Measurements from ENCODE around the gene TSSK2. TPM values are rescaled to one million over a fixed set of nuclear protein-coding genes. Genes with fewer than 3 reads are reported as not detected.

Gene TSSK2
- total and polyA plus RNA-seq, 2 donors (not counting 3 experiments of a cell fraction or from before 2014, with no cell fraction given) = not detected

DNA sequence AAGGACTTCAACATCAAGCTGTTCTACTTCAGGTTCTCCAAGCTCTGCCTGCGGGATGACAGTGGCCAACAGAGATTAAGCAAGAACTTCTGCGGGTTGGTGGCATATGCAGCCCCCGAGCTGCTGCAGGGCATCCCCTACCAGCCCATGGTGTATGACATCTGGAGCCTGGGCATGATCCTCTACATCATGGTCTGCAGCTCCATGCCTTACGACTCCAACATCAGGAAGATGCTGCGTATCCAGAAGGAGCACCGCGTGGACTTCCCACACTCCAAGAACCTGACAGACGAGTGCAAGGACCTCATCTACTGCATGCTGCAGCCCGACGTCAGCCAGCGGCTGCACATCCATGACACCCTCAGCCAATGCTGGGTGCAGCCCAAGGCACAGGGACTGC, 6.1 kb upstream of the TSSK2 start:
- dilution Hi-C loops (cut with MboI; ENCODE audit: extremely low pct_ligation_motif_present, low sequenced_read_pairs) = no loop called here
- no peak overlapping the region for H3K4me2 ChIP-seq (ENCODE audit: insufficient read depth, low read length)
- no peak overlapping the region for H3K9ac ChIP-seq (replicated peaks; ENCODE audit: extremely low read depth, insufficient read depth, low read length)
- H2AFZ ChIP-seq (ENCODE audit: low read depth, low read length) = no peak overlapping the region
- peaks cover 7% of the 10 kb centered on the region for H4K20me1 ChIP-seq (replicated peaks; ENCODE audit: control insufficient read depth, extremely low read depth, insufficient read depth, low read length)
- no peaks in the 10 kb centered on the region for H3K9me1 ChIP-seq (replicated peaks; ENCODE audit: control insufficient read depth, extremely low read depth, insufficient read depth, low read length)
- no peaks in the 10 kb centered on the region for H3K27me3 ChIP-seq (ENCODE audit: control insufficient read depth in 2 of 2, insufficient read depth in 2 of 2, low read length in 2 of 2)
- BruUV-seq (replicated peaks) = no TSS peak
- no peak overlapping the region for H3K27ac ChIP-seq (ENCODE audit: insufficient read depth, low read depth, low read length)
- ChIA-PET CTCF (interaction anchor here (0.6 kb wide), 1 partner anchor 1892 kb away, joined by 3 read pairs; no protein-coding TSS in a partner anchor), POLR2A (no interaction called here)
- TF ChIP-seq POLR2A (IDR thresholded peaks at IDR 0.05; ENCODE audit: low read depth, low read length) (no peak), POLR2AphosphoS5 (IDR thresholded peaks at IDR 0.05; ENCODE audit: insufficient read depth, low read depth, low read length) (no peak), GATA2 (IDR thresholded peaks at IDR 0.05; ENCODE audit: insufficient read depth, insufficient read length, low read depth, low read length) (no peak), MYC (IDR thresholded peaks at IDR 0.05; ENCODE audit: low read depth, low read length) (no peak)
- TF ChIP-seq, protein P1, sequence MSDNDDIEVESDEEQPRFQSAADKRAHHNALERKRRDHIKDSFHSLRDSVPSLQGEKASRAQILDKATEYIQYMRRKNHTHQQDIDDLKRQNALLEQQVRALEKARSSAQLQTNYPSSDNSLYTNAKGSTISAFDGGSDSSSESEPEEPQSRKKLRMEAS (IDR thresholded peaks at IDR 0.05; ENCODE audit: insufficient read depth, insufficient read length) = no peak
- H3K79me2 ChIP-seq (ENCODE audit: control insufficient read depth, insufficient read depth, low read length) = peaks cover 19% of the 10 kb centered on the region
- DNase-seq (ENCODE audit: low read depth, low spot score) (no peak), FAIRE-seq (no peak)
- intact Hi-C loops (cut with micrococcal nuclease) = no loop called here
- H3K4me3 ChIP-seq (replicated peaks in 1 of 3; ENCODE audit: insufficient read depth in 1 of 3, low read depth in 1 of 3, low read length in 3 of 3) = no peak overlapping the region
- H3K4me1 ChIP-seq (ENCODE audit: control insufficient read depth, extremely low read depth, insufficient read depth, low read length) = peaks cover 9% of the 10 kb centered on the region
- no peaks in the 10 kb centered on the region for H3K9me3 ChIP-seq (replicated peaks; ENCODE audit: control insufficient read depth, insufficient read depth, low read length)
- no peaks in the 10 kb centered on the region for H3K36me3 ChIP-seq (ENCODE audit: control insufficient read depth in 2 of 2, extremely low read depth in 1 of 2, insufficient read depth in 2 of 2, low read length in 2 of 2)

DNA sequence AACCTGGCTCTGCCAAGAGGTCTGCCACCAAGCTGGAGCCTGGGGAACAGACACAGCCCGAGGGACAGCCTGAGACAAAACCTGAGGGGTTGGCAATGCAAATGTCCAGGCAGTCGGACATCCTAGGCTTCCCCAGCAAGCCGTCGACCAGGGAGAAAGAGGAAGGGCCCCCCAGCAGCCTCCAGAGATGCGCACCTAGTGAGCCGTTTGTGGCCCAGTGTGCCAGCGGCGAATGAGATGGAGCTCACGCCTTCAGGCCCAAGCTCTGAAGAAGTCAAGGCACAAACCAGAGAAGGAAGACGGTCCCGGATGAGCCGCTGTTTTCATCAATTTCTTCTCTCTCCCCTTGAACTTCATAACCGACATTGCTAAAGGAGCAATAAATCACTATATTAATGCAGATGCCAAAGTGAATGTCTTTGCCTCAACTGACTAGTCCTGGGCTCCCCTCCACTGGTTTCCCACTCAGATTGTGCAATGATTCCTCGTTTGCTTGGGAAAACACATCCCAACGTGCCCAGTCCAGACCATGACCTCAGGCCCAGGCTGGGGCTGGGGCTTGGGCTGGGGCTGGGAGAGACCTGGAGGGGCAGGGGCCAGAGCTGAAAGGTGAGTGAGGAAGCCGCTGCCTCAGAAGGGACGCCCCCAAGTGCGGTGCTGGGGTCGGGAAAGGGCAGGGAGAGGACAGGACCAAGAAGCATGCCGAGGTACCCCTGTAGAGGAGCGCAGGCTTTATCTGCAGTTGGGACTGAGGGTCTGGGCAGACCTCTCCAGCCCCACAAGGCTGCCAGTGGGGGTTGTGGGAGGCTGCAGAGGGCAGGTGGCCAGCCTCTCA, 5.4 kb upstream of the TSSK2 start:
- CTCF ChIA-PET = interaction anchor here (0.6 to 1.4 kb wide), 2 partner anchors 19 to 1891 kb away, joined by 3 to 5 read pairs; partner anchors contain the start of gene ESS2
- H3K27me3 ChIP-seq (ENCODE audit: control insufficient read depth in 2 of 2, insufficient read depth in 2 of 2, low read length in 2 of 2) = no peaks in the 10 kb centered on the region

More for the DNA sequence above, 5.4 kb upstream of the TSSK2 start:
- no peaks in the 10 kb centered on the region for H3K36me3 ChIP-seq (ENCODE audit: control insufficient read depth in 2 of 2, extremely low read depth in 1 of 2, insufficient read depth in 2 of 2, low read length in 2 of 2)
- intact Hi-C loops (cut with micrococcal nuclease) (no loop called here), dilution Hi-C loops (cut with MboI; ENCODE audit: extremely low pct_ligation_motif_present, low sequenced_read_pairs) (no loop called here)
- POLR2A ChIA-PET = no interaction called here
- no peak overlapping the region for H3K4me3 ChIP-seq (replicated peaks in 1 of 3; ENCODE audit: insufficient read depth in 1 of 3, low read depth in 1 of 3, low read length in 3 of 3)
- no peaks in the 10 kb centered on the region for H3K9me1 ChIP-seq (replicated peaks; ENCODE audit: control insufficient read depth, extremely low read depth, insufficient read depth, low read length)
- H3K9ac ChIP-seq (replicated peaks; ENCODE audit: extremely low read depth, insufficient read depth, low read length) = no peak overlapping the region
- H4K20me1 ChIP-seq (replicated peaks; ENCODE audit: control insufficient read depth, extremely low read depth, insufficient read depth, low read length) = peaks cover 5% of the 10 kb centered on the region
- H3K9me3 ChIP-seq (replicated peaks; ENCODE audit: control insufficient read depth, insufficient read depth, low read length) = no peaks in the 10 kb centered on the region
- H3K27ac ChIP-seq (ENCODE audit: insufficient read depth, low read depth, low read length) = no peak overlapping the region
- DNase-seq (ENCODE audit: low read depth, low spot score) = no peak
- H3K4me2 ChIP-seq (ENCODE audit: insufficient read depth, low read length) = no peak overlapping the region
- peaks cover 8% of the 10 kb centered on the region for H3K4me1 ChIP-seq (ENCODE audit: control insufficient read depth, extremely low read depth, insufficient read depth, low read length)
- TF ChIP-seq MYC (IDR thresholded peaks at IDR 0.05; ENCODE audit: low read depth, low read length) = no peak
- TF ChIP-seq, protein P1 (IDR thresholded peaks at IDR 0.05; ENCODE audit: insufficient read depth, insufficient read length) = no peak
- no peak for TF ChIP-seq JUN (IDR thresholded peaks at IDR 0.05; ENCODE audit: borderline replicate concordance, insufficient read depth, insufficient read length, low read depth)
- TF ChIP-seq POLR2AphosphoS5 (IDR thresholded peaks at IDR 0.05; ENCODE audit: insufficient read depth, low read depth, low read length) = no peak
- TF ChIP-seq CTCF (IDR thresholded peaks at IDR 0.05; ENCODE audit: extremely low read depth in 1 of 2, insufficient read depth in 1 of 2, low read depth in 1 of 2, low read length in 2 of 2) = no peak
- no peak for TF ChIP-seq POLR2A (IDR thresholded peaks at IDR 0.05; ENCODE audit: low read depth, low read length)
- no peak for TF ChIP-seq EZH2 (IDR thresholded peaks at IDR 0.05; ENCODE audit: borderline replicate concordance, low read depth, low read length, severe bottlenecking)
- no peak for TF ChIP-seq FOS (IDR thresholded peaks at IDR 0.05; ENCODE audit: borderline replicate concordance, insufficient read depth, low read length)
- TF ChIP-seq GATA2 (IDR thresholded peaks at IDR 0.05; ENCODE audit: insufficient read depth, insufficient read length, low read depth, low read length) = no peak
- FAIRE-seq = no peak
- H3K79me2 ChIP-seq (ENCODE audit: control insufficient read depth, insufficient read depth, low read length) = peaks cover 12% of the 10 kb centered on the region
- H2AFZ ChIP-seq (ENCODE audit: low read depth, low read length) = no peak overlapping the region
- BruUV-seq (replicated peaks) = no TSS peak
